ENCODE measurements around the gene ADAMTSL1.

DNA sequence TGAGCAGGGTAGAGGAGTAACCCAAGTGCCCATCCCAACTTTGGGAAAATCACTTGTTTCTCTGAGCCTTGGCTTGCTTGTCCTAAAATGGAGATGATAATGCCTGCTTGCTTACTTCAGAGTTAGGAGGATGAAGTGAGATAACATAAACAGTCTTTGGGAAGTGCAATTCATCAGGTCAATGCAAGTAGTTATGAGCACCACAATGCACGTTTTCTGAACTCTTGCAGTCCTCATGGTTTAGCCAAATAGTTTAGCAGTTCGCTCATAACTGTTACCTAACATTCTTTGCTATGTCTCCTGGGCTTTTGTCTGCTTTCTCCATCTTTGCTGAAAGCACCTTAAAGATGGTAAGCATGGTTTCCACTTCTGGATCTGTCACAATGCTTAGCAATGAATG is 270.0 kb downstream of the ADAMTSL1 start:
- TF ChIP-seq, protein P1, sequence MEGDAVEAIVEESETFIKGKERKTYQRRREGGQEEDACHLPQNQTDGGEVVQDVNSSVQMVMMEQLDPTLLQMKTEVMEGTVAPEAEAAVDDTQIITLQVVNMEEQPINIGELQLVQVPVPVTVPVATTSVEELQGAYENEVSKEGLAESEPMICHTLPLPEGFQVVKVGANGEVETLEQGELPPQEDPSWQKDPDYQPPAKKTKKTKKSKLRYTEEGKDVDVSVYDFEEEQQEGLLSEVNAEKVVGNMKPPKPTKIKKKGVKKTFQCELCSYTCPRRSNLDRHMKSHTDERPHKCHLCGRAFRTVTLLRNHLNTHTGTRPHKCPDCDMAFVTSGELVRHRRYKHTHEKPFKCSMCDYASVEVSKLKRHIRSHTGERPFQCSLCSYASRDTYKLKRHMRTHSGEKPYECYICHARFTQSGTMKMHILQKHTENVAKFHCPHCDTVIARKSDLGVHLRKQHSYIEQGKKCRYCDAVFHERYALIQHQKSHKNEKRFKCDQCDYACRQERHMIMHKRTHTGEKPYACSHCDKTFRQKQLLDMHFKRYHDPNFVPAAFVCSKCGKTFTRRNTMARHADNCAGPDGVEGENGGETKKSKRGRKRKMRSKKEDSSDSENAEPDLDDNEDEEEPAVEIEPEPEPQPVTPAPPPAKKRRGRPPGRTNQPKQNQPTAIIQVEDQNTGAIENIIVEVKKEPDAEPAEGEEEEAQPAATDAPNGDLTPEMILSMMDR (IDR thresholded peaks at IDR 0.05): no peak
- TF ChIP-seq POLR2AphosphoS5 (IDR thresholded peaks at IDR 0.05) (no peak), POLR2A (IDR thresholded peaks at IDR 0.05) (no peak)

Measured in suprapubic skin (tissue), 4 donors.